H9 (cell line): ENCODE results near the gene COL23A1. TPM values are rescaled to one million over a fixed set of nuclear protein-coding genes. Genes with fewer than 3 reads are reported as not detected.

Experiments used
- DNase-seq: peaks from one replicate; pipeline ENCODE4 v3.0.0-alpha.2; 2017
- H2AFZ ChIP-seq: one replicate; pipeline ENCODE4 v1.6.1; 2013; ENCODE audit warnings: mild to moderate bottlenecking, low read length, control low read depth, moderate library complexity
- H2AK5ac ChIP-seq: 2 replicates; pipeline ENCODE4 v1.6.1; 2013; ENCODE audit warnings: low read length, control low read depth, mixed read lengths; ENCODE audit not compliant: insufficient read length
- H2BK120ac ChIP-seq: one replicate; pipeline ENCODE4 v1.6.1; 2013; ENCODE audit warnings: low read depth, mild to moderate bottlenecking, low read length, control low read depth, inconsistent platforms; ENCODE audit not compliant: poor library complexity, severe bottlenecking
- H2BK12ac ChIP-seq: 2 replicates; pipeline ENCODE4 v1.6.1; 2013; ENCODE audit warnings: low read length, control low read depth, mixed read lengths, low read depth; ENCODE audit not compliant: insufficient read length
- H2BK15ac ChIP-seq: 2 replicates; pipeline ENCODE4 v1.6.1; 2013; ENCODE audit warnings: low read depth, low read length, control low read depth
- H2BK20ac ChIP-seq: one replicate; pipeline ENCODE4 v1.6.1; 2013; ENCODE audit warnings: low read depth, mild to moderate bottlenecking, low read length, control low read depth, inconsistent platforms; ENCODE audit not compliant: poor library complexity, severe bottlenecking
- H2BK5ac ChIP-seq: 2 replicates; pipeline ENCODE4 v1.6.1; 2013; ENCODE audit warnings: low read length, control low read depth, mixed read lengths; ENCODE audit not compliant: insufficient read length
- H3K14ac ChIP-seq: 2 replicates; pipeline ENCODE4 v1.6.1; 2013; ENCODE audit warnings: low read length, control low read depth; ENCODE audit not compliant: insufficient read depth
- H3K18ac ChIP-seq: 2 replicates; pipeline ENCODE4 v1.6.1; 2013; ENCODE audit warnings: low read depth, mild to moderate bottlenecking, mixed read lengths, low read length, control low read depth; ENCODE audit not compliant: insufficient read length
- H3K23ac ChIP-seq: 2 replicates; pipeline ENCODE4 v1.6.1; 2013; ENCODE audit warnings: low read length, control low read depth, mixed read lengths, low read depth; ENCODE audit not compliant: insufficient read length
- H3K23me2 ChIP-seq: 2 replicates; pipeline ENCODE4 v1.6.1; 2013; ENCODE audit warnings: low read depth, mild to moderate bottlenecking, mixed read lengths, low read length, control low read depth; ENCODE audit not compliant: insufficient read length, poor library complexity, severe bottlenecking
- H3K27ac ChIP-seq: 2 replicates; pipeline ENCODE4 v1.5.1; 2013; ENCODE audit warnings: low read length, control low read depth, mixed read lengths, low read depth; ENCODE audit not compliant: insufficient read length
- H3K27me3 ChIP-seq: 2 replicates; pipeline ENCODE4 v1.6.1; 2013; ENCODE audit warnings: low read length, control low read depth, inconsistent platforms; ENCODE audit not compliant: insufficient read depth
- H3K4ac ChIP-seq: 2 replicates; pipeline ENCODE4 v1.6.1; 2013; ENCODE audit warnings: low read depth, mild to moderate bottlenecking, control low read depth, inconsistent platforms, low read length, moderate library complexity
- H3K4me1 ChIP-seq: 2 replicates; pipeline ENCODE4 v1.6.1; 2013; ENCODE audit warnings: low read length, control low read depth, inconsistent platforms; ENCODE audit not compliant: insufficient read depth
- H3K4me2 ChIP-seq: 2 replicates; pipeline ENCODE4 v1.6.1; 2013; ENCODE audit warnings: low read length, control low read depth, mixed read lengths; ENCODE audit not compliant: insufficient read length, insufficient read depth
- H3K56ac ChIP-seq: 2 replicates; pipeline ENCODE4 v1.6.1; 2013; ENCODE audit warnings: low read depth, mild to moderate bottlenecking, mixed read lengths, low read length, control low read depth; ENCODE audit not compliant: insufficient read length
- H3K79me1 ChIP-seq: 2 replicates; pipeline ENCODE4 v1.6.1; 2013; ENCODE audit warnings: low read depth, mild to moderate bottlenecking, moderate library complexity, low read length, control low read depth, inconsistent platforms; ENCODE audit not compliant: insufficient read depth, poor library complexity, severe bottlenecking
- H3K79me2 ChIP-seq: 2 replicates; pipeline ENCODE4 v1.6.1; 2013; ENCODE audit warnings: low read length, control low read depth, inconsistent platforms; ENCODE audit not compliant: insufficient read depth
- H3K9ac ChIP-seq: 2 replicates; pipeline ENCODE4 v1.6.1; 2013; ENCODE audit warnings: low read length, control low read depth, mixed read lengths; ENCODE audit not compliant: insufficient read length; ENCODE audit errors: extremely low read depth
- H3K9me3 ChIP-seq: one replicate; pipeline ENCODE4 v1.6.1; 2013; ENCODE audit warnings: low read depth, low read length, inconsistent platforms; ENCODE audit not compliant: control insufficient read depth
- H3T11ph ChIP-seq: one replicate; pipeline ENCODE4 v1.6.1; 2013; ENCODE audit warnings: mild to moderate bottlenecking, low read length, control low read depth, inconsistent platforms
- H4K20me1 ChIP-seq: one replicate; pipeline ENCODE4 v1.6.1; 2013; ENCODE audit not compliant: control insufficient read depth, insufficient read length, insufficient read depth
- H4K5ac ChIP-seq: 2 replicates; pipeline ENCODE4 v1.6.1; 2013; ENCODE audit warnings: low read depth, mild to moderate bottlenecking, mixed read lengths, low read length, control low read depth; ENCODE audit not compliant: insufficient read length
- H4K8ac ChIP-seq: replicated peaks from 2 replicates; pipeline ENCODE4 v1.6.1; 2013; ENCODE audit warnings: low read length, control low read depth, mixed read lengths, low read depth; ENCODE audit not compliant: insufficient read length
- H4K91ac ChIP-seq: 2 replicates; pipeline ENCODE4 v1.6.1; 2013; ENCODE audit warnings: low read depth, mild to moderate bottlenecking, moderate library complexity, mixed read lengths, low read length, control low read depth; ENCODE audit not compliant: insufficient read length
- H3K27ac Mint-ChIP-seq, 3 experiments: 2 replicates in 2 of 3; 3 replicates in 1 of 3; pipeline ENCODE4 v1.8.0; 2020 to 2021; ENCODE audit warnings: mixed read lengths in 3 of 3, mild to moderate bottlenecking in 1 of 3, moderate library complexity in 1 of 3
- H3K27me3 Mint-ChIP-seq: 2 replicates; pipeline ENCODE4 v1.8.0; 2021; ENCODE audit warnings: low read depth, mild to moderate bottlenecking, moderate library complexity, mixed read lengths
- H3K36me3 Mint-ChIP-seq, 3 experiments: 2 replicates in 2 of 3; 3 replicates in 1 of 3; pipeline ENCODE4 v1.8.0; 2020 to 2021; ENCODE audit warnings: low read depth in 3 of 3, mixed read lengths in 3 of 3; ENCODE audit not compliant: insufficient read depth in 1 of 3
- H3K4me1 Mint-ChIP-seq, 2 experiments: 2 replicates each; pipeline ENCODE4 v1.8.0; 2020; ENCODE audit warnings: mixed read lengths in 2 of 2
- H3K4me3 Mint-ChIP-seq, 2 experiments: 2 replicates in 1 of 2; 3 replicates in 1 of 2; pipeline ENCODE4 v1.8.0; 2020 to 2021; ENCODE audit warnings: mild to moderate bottlenecking in 2 of 2, mixed read lengths in 2 of 2, moderate library complexity in 1 of 2
- H3K9me3 Mint-ChIP-seq, 2 experiments: 2 replicates in 1 of 2; 3 replicates in 1 of 2; pipeline ENCODE4 v1.8.0; 2020; ENCODE audit warnings: mild to moderate bottlenecking in 2 of 2, mixed read lengths in 2 of 2, moderate library complexity in 1 of 2
- CTCF ChIP-seq: fragments of 200-600 bp; sonication (generic); conservative IDR thresholded peaks from 3 replicates; pipeline ENCODE4 v1.8.0; 2021; ENCODE audit warnings: antibody characterized with exemption, mild to moderate bottlenecking
- WGBS: extraction: QIAGEN DNeasy Blood & Tissue Kit; methylation state at CpG from one replicate; pipeline ENCODE4 v1.1.7; 2013; ENCODE audit warnings: missing lambda C conversion rate, low lambda C conversion rate, mixed read lengths; ENCODE audit not compliant: insufficient read length; ENCODE audit errors: extremely low coverage; 5-methylcytosine and 5-hydroxymethylcytosine counted together
- total RNA-seq: library from RNA; stranded (reverse); gene quantifications from 2 replicates; pipeline ENCODE4 v1.2.1, GENCODE V29; 2021

Gene COL23A1
- total RNA-seq, 1 experiment from 2014 or later: 2.6 TPM

- Histone ChIP-seq H3K56ac (no peak overlapping the region), H2BK5ac (no peak overlapping the region), H2BK120ac (no peak overlapping the region), H3K23me2 (no peaks in the 10 kb centered on the region), H2BK15ac (no peak overlapping the region), H2AK5ac (no peak overlapping the region), H3K4ac (no peak overlapping the region), H3K14ac (no peak overlapping the region), H4K5ac (no peak overlapping the region), H3T11ph (no peak overlapping the region), H3K27me3 (no peaks in the 10 kb centered on the region), H4K20me1 (no peaks in the 10 kb centered on the region), H3K79me1 (no peaks in the 10 kb centered on the region), H3K9ac (no peak overlapping the region), H4K91ac (no peak overlapping the region), H3K23ac (no peak overlapping the region), H3K9me3 (no peaks in the 10 kb centered on the region), H2BK12ac (no peak overlapping the region), H2AFZ (no peak overlapping the region), H3K4me1 (no peaks in the 10 kb centered on the region), H2BK20ac (no peak overlapping the region), H4K8ac (no peak overlapping the region), H3K4me2 (no peak overlapping the region), H3K27ac (no peak overlapping the region), H3K18ac (no peak overlapping the region), H3K79me2 (no peaks in the 10 kb centered on the region)
- Mint-ChIP-seq H3K9me3 (peaks cover 5 to 6% of the 10 kb centered on the region in 2 experiments; a peak in 4 of 5 replicates), H3K4me3 (no peak overlapping the region), H3K27me3 (peaks cover 32% of the 10 kb centered on the region), H3K36me3 (peaks cover 0 to 2% (median 0%) of the 10 kb centered on the region in 3 experiments; a peak in 2 of 7 replicates), H3K4me1 (peaks cover 4 to 13% of the 10 kb centered on the region in 2 experiments), H3K27ac (no peak overlapping the region)
- DNase-seq: no peak
- TF ChIP-seq CTCF: no peak
- no CpG with 5 or more reads among the region's 3 CpGs for WGBS
Measured at GRCh38 chr5:178283520-178283919, 306.7 kb downstream of the COL23A1 start.
